ENCODE measurements around the gene PEF1. TPM values are rescaled to one million over a fixed set of nuclear protein-coding genes. Genes with fewer than 3 reads are reported as not detected.

The PEF1 gene
- polyA plus RNA-seq, 1 donor (not counting 4 experiments of a cell fraction or from before 2014, with no cell fraction given), result 72.2 TPM

- no peak overlapping the region for H3K4me3 ChIP-seq (ENCODE audit: control insufficient read depth in 2 of 3, extremely low read depth in 1 of 3, insufficient read depth in 2 of 3, low read depth in 1 of 3, low read length in 3 of 3)
- H3K4me2 ChIP-seq (ENCODE audit: control insufficient read depth, extremely low read depth, insufficient read depth, low read depth, low read length), result peak overlapping the region; percentile 20
- no peaks in the 10 kb centered on the region for H3K9me3 ChIP-seq (ENCODE audit: control insufficient read depth, low read depth, low read length)
- no peak for TF ChIP-seq EZH2 (IDR thresholded peaks at IDR 0.05; ENCODE audit: low read length)
- H3K27ac ChIP-seq (ENCODE audit: control insufficient read depth, insufficient read depth, low read length), result no peak overlapping the region
- DNase-seq (ENCODE audit: low read depth, low spot score), result no peak
- dilution Hi-C loops (cut with MboI; ENCODE audit: extremely low pct_ligation_motif_present, low sequenced_read_pairs), result no loop called here
- H2AFZ ChIP-seq (ENCODE audit: control insufficient read depth, low read length), result no peak overlapping the region
- H3K9ac ChIP-seq (ENCODE audit: control insufficient read depth, extremely low read depth, insufficient read depth, low read length), result no peak overlapping the region
- no peaks in the 10 kb centered on the region for H3K27me3 ChIP-seq (ENCODE audit: control insufficient read depth, extremely low read depth, insufficient read depth, low read length)
- peaks cover 8% of the 10 kb centered on the region for H3K79me2 ChIP-seq (ENCODE audit: control insufficient read depth, insufficient read depth, low read length)
- no peaks in the 10 kb centered on the region for H4K20me1 ChIP-seq (ENCODE audit: control insufficient read depth, extremely low read depth, insufficient read depth, low read length)
- FAIRE-seq, result peak; percentile 74
- peaks cover 7 to 13% of the 10 kb centered on the region in 2 experiments for H3K36me3 ChIP-seq (ENCODE audit: control insufficient read depth in 2 of 2, extremely low read depth in 1 of 2, insufficient read depth in 2 of 2, low read length in 2 of 2)
- H3K4me1 ChIP-seq (ENCODE audit: control insufficient read depth, extremely low read depth, insufficient read depth, low read length), result peaks cover 13% of the 10 kb centered on the region
- no peaks in the 10 kb centered on the region for H3K9me1 ChIP-seq (ENCODE audit: control insufficient read depth, extremely low read depth, insufficient read depth, low read length)
These were observed 4.1 kb upstream of the PEF1 start for GRCh38 chr1:31648641-31649357.

GRCh38 chr1:31648190-31648589, 3.5 kb upstream of the PEF1 start:
- FAIRE-seq, result no peak
- Histone ChIP-seq H3K36me3 (ENCODE audit: control insufficient read depth in 2 of 2, extremely low read depth in 1 of 2, insufficient read depth in 2 of 2, low read length in 2 of 2) (peaks cover 4 to 13% of the 10 kb centered on the region in 2 experiments), H3K9me1 (ENCODE audit: control insufficient read depth, extremely low read depth, insufficient read depth, low read length) (no peaks in the 10 kb centered on the region), H3K79me2 (ENCODE audit: control insufficient read depth, insufficient read depth, low read length) (peaks cover 14% of the 10 kb centered on the region), H3K4me2 (ENCODE audit: control insufficient read depth, extremely low read depth, insufficient read depth, low read depth, low read length) (peak overlapping the region; percentile 20), H2AFZ (ENCODE audit: control insufficient read depth, low read length) (no peak overlapping the region), H3K27me3 (ENCODE audit: control insufficient read depth, extremely low read depth, insufficient read depth, low read length) (no peaks in the 10 kb centered on the region), H4K20me1 (ENCODE audit: control insufficient read depth, extremely low read depth, insufficient read depth, low read length) (no peaks in the 10 kb centered on the region), H3K9ac (ENCODE audit: control insufficient read depth, extremely low read depth, insufficient read depth, low read length) (no peak overlapping the region), H3K9me3 (ENCODE audit: control insufficient read depth, low read depth, low read length) (no peaks in the 10 kb centered on the region), H3K27ac (ENCODE audit: control insufficient read depth, insufficient read depth, low read length) (no peak overlapping the region), H3K4me3 (ENCODE audit: control insufficient read depth in 2 of 3, extremely low read depth in 1 of 3, insufficient read depth in 2 of 3, low read depth in 1 of 3, low read length in 3 of 3) (no peak overlapping the region), H3K4me1 (ENCODE audit: control insufficient read depth, extremely low read depth, insufficient read depth, low read length) (peaks cover 19% of the 10 kb centered on the region)
- dilution Hi-C loops (cut with MboI; ENCODE audit: extremely low pct_ligation_motif_present, low sequenced_read_pairs), result no loop called here
- DNase-seq (ENCODE audit: low read depth, low spot score), result no peak
- no peak for TF ChIP-seq EZH2 (IDR thresholded peaks at IDR 0.05; ENCODE audit: low read length)
- TF ChIP-seq, protein P1, sequence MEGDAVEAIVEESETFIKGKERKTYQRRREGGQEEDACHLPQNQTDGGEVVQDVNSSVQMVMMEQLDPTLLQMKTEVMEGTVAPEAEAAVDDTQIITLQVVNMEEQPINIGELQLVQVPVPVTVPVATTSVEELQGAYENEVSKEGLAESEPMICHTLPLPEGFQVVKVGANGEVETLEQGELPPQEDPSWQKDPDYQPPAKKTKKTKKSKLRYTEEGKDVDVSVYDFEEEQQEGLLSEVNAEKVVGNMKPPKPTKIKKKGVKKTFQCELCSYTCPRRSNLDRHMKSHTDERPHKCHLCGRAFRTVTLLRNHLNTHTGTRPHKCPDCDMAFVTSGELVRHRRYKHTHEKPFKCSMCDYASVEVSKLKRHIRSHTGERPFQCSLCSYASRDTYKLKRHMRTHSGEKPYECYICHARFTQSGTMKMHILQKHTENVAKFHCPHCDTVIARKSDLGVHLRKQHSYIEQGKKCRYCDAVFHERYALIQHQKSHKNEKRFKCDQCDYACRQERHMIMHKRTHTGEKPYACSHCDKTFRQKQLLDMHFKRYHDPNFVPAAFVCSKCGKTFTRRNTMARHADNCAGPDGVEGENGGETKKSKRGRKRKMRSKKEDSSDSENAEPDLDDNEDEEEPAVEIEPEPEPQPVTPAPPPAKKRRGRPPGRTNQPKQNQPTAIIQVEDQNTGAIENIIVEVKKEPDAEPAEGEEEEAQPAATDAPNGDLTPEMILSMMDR (optimal IDR thresholded peaks at IDR 0.05 in 1 of 3, IDR thresholded peaks at IDR 0.05 in 1 of 3, conservative IDR thresholded peaks at IDR 0.05 in 1 of 3; ENCODE audit: extremely low read depth in 1 of 3, insufficient read depth in 2 of 3, low read length in 3 of 3), result no peak

All from keratinocyte (primary cell).